Left lung (tissue), 10 donors: ENCODE results near the gene HEATR5A. TPM values are rescaled to one million over a fixed set of nuclear protein-coding genes. Genes with fewer than 3 reads are reported as not detected.
"Not testable (repeated sequence)": the region's sequence is repeated elsewhere in the genome, so short reads cannot be mapped to it uniquely, and the experiment has no call there.

ENCODE experiments used
- ATAC-seq: fragments of 200-7000 bp; cut with Tn5 transposase; one replicate; pipeline ENCODE4 v1.9.1; 2020; ENCODE audit warnings: moderate library complexity
- DNase-seq, 4 donors: peaks; one replicate each; pipeline ENCODE4 v3.0.0-alpha.2; 2013 to 2020
- H3K27ac ChIP-seq, 2 donors: fragments of 200-600 bp; sonication (generic) in 1 of 2; one replicate each; pipeline versions ENCODE4 v1.5.0 to v1.8.0; 2020 to 2021
- H3K27me3 ChIP-seq, 2 donors: fragments of 200-600 bp; sonication (generic) in 1 of 2; one replicate each; pipeline versions ENCODE4 v1.5.0 to v1.8.0; 2020 to 2021
- H3K36me3 ChIP-seq, 2 donors: fragments of 200-600 bp; sonication (generic) in 1 of 2; one replicate each; pipeline versions ENCODE4 v1.5.0 to v1.8.0; 2020 to 2021
- H3K4me1 ChIP-seq, 2 donors: fragments of 200-600 bp; one replicate each; pipeline ENCODE4 v1.8.0; 2021
- H3K4me3 ChIP-seq, 2 donors: fragments of 200-600 bp; sonication (generic) in 1 of 2; one replicate each; pipeline versions ENCODE4 v1.5.0 to v1.8.0; 2020 to 2021; ENCODE audit warnings: mild to moderate bottlenecking in 1 of 2
- H3K9me3 ChIP-seq, 2 donors: fragments of 200-600 bp; sonication (generic) in 1 of 2; one replicate each; pipeline versions ENCODE4 v1.5.0 to v1.8.0; 2020 to 2021
- CTCF ChIP-seq, 2 donors: fragments of 200-600 bp; sonication (generic) in 1 of 2; IDR thresholded peaks; one replicate each; pipeline versions ENCODE4 v1.5.0 to v1.8.0; 2021; ENCODE audit warnings: antibody characterized with exemption in 2 of 2
- intact Hi-C, 2 donors: fragments of 100-400 bp; cut with DNase I; formaldehyde crosslinking; loops; one replicate each; pipeline versions ENCODE4 v1.11.2 to v1.14.2; 2022
- polyA plus RNA-seq, 6 donors: library from polyadenylated mRNA; unstranded; fragments of 120-200 nt; gene quantifications; one replicate each; pipeline ENCODE4 v1.2.1, GENCODE V29; 2013; ENCODE audit not compliant: insufficient read length in 6 of 6
- total RNA-seq, 2 donors: library from RNA; stranded (reverse); fragmentation: NEBNext Ultra II Directional; extraction: Animal tissue kit (Norgen Biotek cat#: 25700); gene quantifications; one replicate each; pipeline ENCODE4 v1.2.1, GENCODE V29; 2021
- donor health status: DM: no; HTN: yes; CAD: no.
- donor health status: DM: no; HTN: no; CAD: no.

Gene HEATR5A
- total and polyA plus RNA-seq, 8 donors = 18.5 to 72.5 (median 21.3) TPM

DNA sequence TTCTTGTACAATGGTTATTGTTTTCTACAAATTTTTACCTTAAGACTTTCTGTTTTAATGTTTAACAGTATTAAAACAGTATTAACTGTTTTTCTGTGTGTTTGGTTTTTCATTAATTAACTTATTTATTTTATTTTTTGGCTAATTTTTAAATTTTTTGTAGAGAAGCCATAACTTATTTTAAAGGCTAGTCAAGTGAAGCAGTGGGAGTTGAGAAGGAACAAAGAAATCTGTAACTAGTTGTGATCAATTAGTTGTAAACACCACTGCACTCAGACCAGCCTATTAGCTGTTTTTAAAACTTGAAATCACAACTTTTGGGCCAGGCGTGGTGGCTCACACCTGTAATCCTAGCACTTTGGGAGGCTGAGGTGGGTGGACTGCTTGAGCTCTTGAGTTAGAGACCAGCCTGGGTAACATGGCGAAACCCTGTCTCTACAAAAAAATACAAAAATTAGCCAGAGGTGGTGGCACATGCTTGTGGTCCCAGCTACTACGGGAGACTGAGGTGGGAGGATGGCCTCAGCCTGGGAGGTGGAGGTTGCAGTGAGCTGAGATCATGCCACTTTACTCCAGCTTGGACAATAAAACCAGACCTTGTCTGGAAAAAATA lies 161.8 kb downstream of the HEATR5A start:
- DNase-seq (no peak), ATAC-seq (no peak)
- Histone ChIP-seq H3K4me3 (no peak overlapping the region), H3K4me1 (peaks cover 7 to 17% of the 10 kb centered on the region in 2 donors), H3K36me3 (no peaks in the 10 kb centered on the region), H3K9me3 (no peaks in the 10 kb centered on the region), H3K27ac (no peak overlapping the region), H3K27me3 (no peaks in the 10 kb centered on the region)
- TF ChIP-seq CTCF (IDR thresholded peaks at IDR 0.05) = no peak
- intact Hi-C loops = no loop called here

GRCh38 chr14:31257554-31258426 lies 162.6 kb downstream of the HEATR5A start:
- H3K9me3 ChIP-seq, intact Hi-C loops, H3K27ac ChIP-seq, DNase-seq, H3K4me3 ChIP-seq, H3K36me3 ChIP-seq, H3K27me3 ChIP-seq: not testable (repeated sequence)
- H3K4me1 ChIP-seq = peaks cover 7 to 12% of the 10 kb centered on the region in 2 donors
- peak; percentile 70 for ATAC-seq

- Histone ChIP-seq H3K36me3 (no peaks in the 10 kb centered on the region), H3K27me3 (no peaks in the 10 kb centered on the region), H3K27ac (no peak overlapping the region), H3K4me3 (no peak overlapping the region), H3K4me1 (peaks cover 6 to 11% of the 10 kb centered on the region in 2 donors), H3K9me3 (no peaks in the 10 kb centered on the region)
- intact Hi-C loops = no loop called here
- ATAC-seq (no peak), DNase-seq (no peak)
- TF ChIP-seq CTCF (IDR thresholded peaks at IDR 0.05) = no peak
Measured at GRCh38 chr14:31257244-31257553, 163.2 kb downstream of the HEATR5A start.

GRCh38 chr14:31256534-31257243 lies 163.7 kb downstream of the HEATR5A start:
- intact Hi-C loops = no loop called here
- Histone ChIP-seq H3K27ac (no peak overlapping the region), H3K9me3 (no peaks in the 10 kb centered on the region), H3K27me3 (no peaks in the 10 kb centered on the region), H3K4me1 (peaks cover under 1 to 5% of the 10 kb centered on the region in 2 donors), H3K4me3 (no peak overlapping the region), H3K36me3 (no peaks in the 10 kb centered on the region)
- ATAC-seq (no peak), DNase-seq (no peak)
- no peak for TF ChIP-seq CTCF (IDR thresholded peaks at IDR 0.05)

DNA sequence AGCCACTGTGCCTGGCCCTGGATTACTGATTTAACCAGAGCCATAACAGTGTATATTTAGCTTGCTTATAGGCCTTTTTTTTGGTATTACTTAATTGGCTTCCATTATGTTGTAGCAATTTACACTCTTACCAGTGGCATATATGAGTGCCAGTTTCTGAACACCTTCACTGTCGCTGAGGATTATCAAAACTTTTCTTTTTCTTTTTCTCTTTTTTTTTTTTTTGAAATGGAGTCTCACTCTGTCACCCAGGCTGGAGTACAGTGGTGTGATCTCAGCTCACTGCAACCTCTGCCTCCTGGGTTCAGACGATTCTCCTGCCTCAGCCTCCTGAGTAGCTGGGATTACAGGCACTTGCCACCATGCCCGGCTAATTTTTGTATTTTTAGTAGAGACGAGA lies 164.4 kb downstream of the HEATR5A start:
- H3K4me1 ChIP-seq, intact Hi-C loops, ATAC-seq, H3K27me3 ChIP-seq, DNase-seq, H3K9me3 ChIP-seq, H3K27ac ChIP-seq, H3K4me3 ChIP-seq, H3K36me3 ChIP-seq: not testable (repeated sequence)

- no peaks in the 10 kb centered on the region for H3K27me3 ChIP-seq
- no peaks in the 10 kb centered on the region for H3K36me3 ChIP-seq
- no peaks in the 10 kb centered on the region for H3K4me1 ChIP-seq
- ATAC-seq (no peak), DNase-seq (no peak)
- intact Hi-C loops = no loop called here
- no peak overlapping the region for H3K4me3 ChIP-seq
- no peak for TF ChIP-seq CTCF (IDR thresholded peaks at IDR 0.05)
- H3K9me3 ChIP-seq = no peaks in the 10 kb centered on the region
- no peak overlapping the region for H3K27ac ChIP-seq
Measured at GRCh38 chr14:31255286-31255685, 165.1 kb downstream of the HEATR5A start.
